ENCODE measurements around the gene EVC2. TPM values are rescaled to one million over a fixed set of nuclear protein-coding genes. Genes with fewer than 3 reads are reported as not detected.

The EVC2 gene
- total RNA-seq, 1 donor from 2014 or later, result 0.75 TPM

GRCh38 chr4:5526080-5526846 is 182.1 kb downstream of the EVC2 start:
- DNase-seq (ENCODE audit: low spot score) (peak; percentile 62), ATAC-seq (peak; percentile 90)

GRCh38 chr4:5524446-5525299 is 183.7 kb downstream of the EVC2 start:
- ATAC-seq (peak; percentile 89), DNase-seq (ENCODE audit: low spot score) (peak; percentile 63)

DNA sequence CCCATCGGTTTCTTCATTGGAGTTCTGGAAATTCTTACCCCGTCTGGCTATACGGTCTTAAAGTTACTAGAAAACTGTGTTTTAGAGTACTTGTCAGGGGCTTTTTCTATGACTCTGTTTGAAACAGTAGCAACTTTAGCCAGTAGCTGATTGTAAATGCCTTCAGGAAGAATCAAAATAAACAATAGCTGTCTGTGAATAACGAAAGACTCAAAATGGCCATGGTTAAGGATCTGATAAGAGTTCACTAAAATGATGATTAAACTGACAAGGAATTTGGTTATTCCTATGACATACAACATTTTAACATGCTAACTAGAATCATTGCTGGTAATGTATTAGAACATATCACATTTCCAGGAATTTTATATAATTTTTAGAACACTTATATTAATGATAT is 191.0 kb downstream of the EVC2 start:
- ATAC-seq (no peak), DNase-seq (ENCODE audit: low spot score) (no peak)

DNA sequence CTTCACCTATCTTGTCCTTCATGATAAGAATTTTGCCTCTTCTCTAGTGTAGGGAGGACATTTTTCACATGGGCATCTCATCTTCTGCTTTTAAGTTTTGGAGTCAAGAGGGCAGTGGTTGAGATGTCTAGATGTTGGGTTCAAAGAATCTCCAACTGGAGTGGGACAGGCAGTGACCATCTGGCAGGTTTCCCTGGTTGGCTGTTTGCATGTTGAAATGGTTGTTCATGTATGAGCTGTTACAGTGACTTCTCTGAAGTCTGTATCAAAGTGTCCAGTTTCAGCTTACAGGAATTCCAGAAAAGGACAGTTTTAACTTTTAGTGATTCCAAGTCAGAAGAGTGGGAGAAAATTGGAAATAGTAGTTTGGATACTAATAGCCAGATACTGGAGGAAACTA is 192.7 kb downstream of the EVC2 start:
- DNase-seq (ENCODE audit: low spot score) (no peak), ATAC-seq (no peak)

Other genes starting within 250 kb of the EVC2 start
- 11.0 TPM for gene EVC, start 2.6 kb upstream of the EVC2 start, total RNA-seq
- gene CRMP1, start 184.5 kb upstream of the EVC2 start, total RNA-seq, result 0.13 TPM

Data from left lobe of liver (tissue), 2 donors.